HepG2 (cell line): Measurements from ENCODE around the gene IQSEC1.

Experiments
- POLR2A ChIP-seq, 2 experiments: IDR thresholded peaks; 2 replicates each; pipeline ENCODE4 v1.6.1; 2011; ENCODE audit warnings: low read depth in 2 of 2, low read length in 2 of 2, mild to moderate bottlenecking in 1 of 2, moderate library complexity in 1 of 2; ENCODE audit not compliant: insufficient read depth in 1 of 2
- TF ChIP-seq, protein P1 (sequence below): sonication (generic); formaldehyde crosslinking; IDR thresholded peaks from 2 replicates; pipeline ENCODE4 v1.5.1; 2020; ENCODE audit warnings: missing genetic modification reagents, mild to moderate bottlenecking, borderline replicate concordance

DNA sequence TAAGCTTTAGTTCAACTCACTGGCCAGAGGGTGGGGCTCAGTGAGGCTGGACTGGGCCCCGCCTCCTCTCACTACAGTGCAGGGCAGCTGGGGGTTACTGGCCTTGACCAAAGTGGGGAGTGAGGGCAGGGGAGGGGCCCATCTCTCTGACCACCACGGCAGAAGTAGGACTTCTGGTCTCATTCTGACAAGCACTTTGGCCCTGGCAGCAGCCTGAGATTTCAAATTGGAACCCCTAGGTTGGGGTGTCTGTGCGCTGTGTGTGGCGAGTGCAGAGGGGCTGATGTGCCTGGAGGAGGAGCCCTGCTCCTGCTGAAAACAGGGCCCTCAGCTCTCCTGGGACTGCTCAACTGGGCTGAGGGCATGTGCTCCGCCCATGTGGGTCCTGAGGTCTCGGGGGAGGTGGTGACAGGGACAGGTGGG is 171.6 kb downstream of the IQSEC1 start:
- no peak for TF ChIP-seq POLR2A (IDR thresholded peaks at IDR 0.05; ENCODE audit: insufficient read depth in 1 of 2, low read depth in 2 of 2, low read length in 2 of 2)
- TF ChIP-seq, protein P1, sequence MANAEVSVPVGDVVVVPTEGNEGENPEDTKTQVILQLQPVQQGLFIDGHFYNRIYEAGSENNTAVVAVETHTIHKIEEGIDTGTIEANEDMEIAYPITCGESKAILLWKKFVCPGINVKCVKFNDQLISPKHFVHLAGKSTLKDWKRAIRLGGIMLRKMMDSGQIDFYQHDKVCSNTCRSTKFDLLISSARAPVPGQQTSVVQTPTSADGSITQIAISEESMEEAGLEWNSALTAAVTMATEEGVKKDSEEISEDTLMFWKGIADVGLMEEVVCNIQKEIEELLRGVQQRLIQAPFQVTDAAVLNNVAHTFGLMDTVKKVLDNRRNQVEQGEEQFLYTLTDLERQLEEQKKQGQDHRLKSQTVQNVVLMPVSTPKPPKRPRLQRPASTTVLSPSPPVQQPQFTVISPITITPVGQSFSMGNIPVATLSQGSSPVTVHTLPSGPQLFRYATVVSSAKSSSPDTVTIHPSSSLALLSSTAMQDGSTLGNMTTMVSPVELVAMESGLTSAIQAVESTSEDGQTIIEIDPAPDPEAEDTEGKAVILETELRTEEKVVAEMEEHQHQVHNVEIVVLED (CRISPR knock-in tag) = no peak
